Chondrocyte (in vitro differentiated cells): ENCODE data around the gene DLL1. TPM values are rescaled to one million over a fixed set of nuclear protein-coding genes. Genes with fewer than 3 reads are reported as not detected.

Experiments
- DNase-seq: peaks from one replicate; pipeline ENCODE4 v3.0.0; 2021; ENCODE audit warnings: mixed read lengths, low spot score
- H3K27ac Mint-ChIP-seq: one replicate; pipeline ENCODE4 v1.8.0; 2021; ENCODE audit warnings: mild to moderate bottlenecking, moderate library complexity, mixed read lengths; ENCODE audit not compliant: unreplicated experiment
- H3K27me3 Mint-ChIP-seq: 2 replicates; pipeline ENCODE4 v1.8.0; 2021; ENCODE audit warnings: low read depth, mixed read lengths
- H3K36me3 Mint-ChIP-seq: 2 replicates; pipeline ENCODE4 v1.8.0; 2021; ENCODE audit warnings: low read depth, mixed read lengths
- H3K4me1 Mint-ChIP-seq: 2 replicates; pipeline ENCODE4 v1.8.0; 2021; ENCODE audit warnings: low read depth, mild to moderate bottlenecking, mixed read lengths
- H3K4me3 Mint-ChIP-seq: one replicate; pipeline ENCODE4 v1.8.0; 2021; ENCODE audit warnings: mild to moderate bottlenecking, moderate library complexity, mixed read lengths; ENCODE audit not compliant: unreplicated experiment
- H3K9me3 Mint-ChIP-seq: 2 replicates; pipeline ENCODE4 v1.8.0; 2021; ENCODE audit warnings: low read depth, mixed read lengths
- CTCF ChIP-seq: fragments of 200-600 bp; sonication (generic); IDR thresholded peaks from 2 replicates; pipeline ENCODE4 v1.5.0; 2021; ENCODE audit warnings: antibody characterized with exemption, mild to moderate bottlenecking, moderate library complexity
- total RNA-seq: library from RNA; stranded (reverse); gene quantifications from 3 replicates; pipeline ENCODE4 v1.2.1, GENCODE V29; 2021

DLL1 gene
- total RNA-seq, 1 donor from 2014 or later = 0.35 TPM

GRCh38 chr6:170254315-170255213 lies 36.3 kb downstream of the DLL1 start:
- no peak for TF ChIP-seq CTCF
- no peaks in the 10 kb centered on the region for H3K9me3 Mint-ChIP-seq
- H3K27ac Mint-ChIP-seq = no peak overlapping the region
- no peaks in the 10 kb centered on the region for H3K36me3 Mint-ChIP-seq
- H3K4me1 Mint-ChIP-seq = no peaks in the 10 kb centered on the region
- peaks cover 30% of the 10 kb centered on the region for H3K27me3 Mint-ChIP-seq
- H3K4me3 Mint-ChIP-seq = no peak overlapping the region
- DNase-seq = no peak

GRCh38 chr6:170253910-170254269 lies 37.0 kb downstream of the DLL1 start:
- H3K27me3 Mint-ChIP-seq = peaks cover 30% of the 10 kb centered on the region
- H3K27ac Mint-ChIP-seq = no peak overlapping the region
- no peaks in the 10 kb centered on the region for H3K36me3 Mint-ChIP-seq
- H3K4me3 Mint-ChIP-seq = no peak overlapping the region
- H3K9me3 Mint-ChIP-seq = no peaks in the 10 kb centered on the region
- H3K4me1 Mint-ChIP-seq = no peaks in the 10 kb centered on the region
- no peak for TF ChIP-seq CTCF
- DNase-seq = no peak

- Mint-ChIP-seq H3K9me3 (no peaks in the 10 kb centered on the region), H3K27me3 (peaks cover 33% of the 10 kb centered on the region), H3K4me3 (no peak overlapping the region), H3K27ac (no peak overlapping the region), H3K36me3 (no peaks in the 10 kb centered on the region), H3K4me1 (no peaks in the 10 kb centered on the region)
- no peak for DNase-seq
- TF ChIP-seq CTCF = no peak
These were observed 37.5 kb downstream of the DLL1 start for GRCh38 chr6:170253226-170253909.

GRCh38 chr6:170251776-170252571 lies 38.9 kb downstream of the DLL1 start:
- Mint-ChIP-seq H3K27me3 (peaks cover 38% of the 10 kb centered on the region), H3K4me1 (no peaks in the 10 kb centered on the region), H3K9me3 (no peaks in the 10 kb centered on the region)

More at GRCh38 chr6:170251776-170252571, 38.9 kb downstream of the DLL1 start:
- Mint-ChIP-seq H3K36me3 (no peaks in the 10 kb centered on the region), H3K4me3 (no peak overlapping the region), H3K27ac (no peak overlapping the region)
- no peak for DNase-seq
- TF ChIP-seq CTCF = no peak
